ENCODE measurements around the gene FBRS.

FBRS gene

GRCh38 chr16:30645727-30646126 lies 12.5 kb upstream of the FBRS start:
- DNase-seq, result no peak

- DNase-seq, result no peak
Observed at GRCh38 chr16:30647274-30647571, 11.0 kb upstream of the FBRS start.

- DNase-seq, result no peak
Observed at GRCh38 chr16:30649725-30650368, 8.4 kb upstream of the FBRS start.

GRCh38 chr16:30650369-30651123 lies 7.7 kb upstream of the FBRS start, which contains the start of gene PRR14:
Gene PRR14, plus strand, starts transcription at chr16:30650960. Its CDS starts 686 bp downstream, at chr16:30651646.
- DNase-seq, result peak; percentile 100

- peak; percentile 73 for DNase-seq
Observed at GRCh38 chr16:30651124-30652004, 6.9 kb upstream of the FBRS start.

- no peak for DNase-seq
Observed at GRCh38 chr16:30652005-30652296, 6.3 kb upstream of the FBRS start.

GRCh38 chr16:30652718-30653117 lies 5.5 kb upstream of the FBRS start:
- no peak for DNase-seq

GRCh38 chr16:30654856-30655255 lies 3.4 kb upstream of the FBRS start:
- DNase-seq, result no peak

- no peak for DNase-seq
Observed at GRCh38 chr16:30655815-30656347, 2.4 kb upstream of the FBRS start.

- DNase-seq, result no peak
Observed at GRCh38 chr16:30656388-30656787, 1.8 kb upstream of the FBRS start.

- no peak for DNase-seq
Observed at GRCh38 chr16:30656974-30657865, 1.0 kb upstream of the FBRS start.

GRCh38 chr16:30658731-30659506 lies 688 bp downstream of the FBRS start:
- peak; percentile 98 for DNase-seq

- no peak for DNase-seq
Observed at GRCh38 chr16:30659507-30660423, 1.5 kb downstream of the FBRS start.

- DNase-seq, result no peak
Observed at GRCh38 chr16:30660424-30661261, 2.4 kb downstream of the FBRS start.

- no peak for DNase-seq
Observed at GRCh38 chr16:30662449-30662848, 4.2 kb downstream of the FBRS start.

GRCh38 chr16:30663038-30663437 lies 4.8 kb downstream of the FBRS start:
- DNase-seq, result no peak

- DNase-seq, result no peak
Observed at GRCh38 chr16:30663820-30664219, 5.6 kb downstream of the FBRS start.

- no peak for DNase-seq
Observed at GRCh38 chr16:30664616-30665109, 6.4 kb downstream of the FBRS start.

GRCh38 chr16:30665155-30665829 lies 7.1 kb downstream of the FBRS start:
- DNase-seq, result no peak

All from left hindlimb (tissue), 1 donor.